AG08395 (cell line): ENCODE measurements around the gene GPR146.

Experiments
- DNase-seq: peaks from one replicate; pipeline ENCODE4 v3.0.0; 2012; ENCODE audit warnings: mixed read lengths, low spot score

Gene GPR146

GRCh38 chr7:1011297-1012003, 32.9 kb upstream of the GPR146 start:
- DNase-seq = no peak

- DNase-seq = no peak
These were observed 32.2 kb upstream of the GPR146 start for GRCh38 chr7:1012004-1012715.

- DNase-seq = no peak
These were observed 31.6 kb upstream of the GPR146 start for GRCh38 chr7:1012716-1013095.

- DNase-seq = no peak
These were observed 30.8 kb upstream of the GPR146 start for GRCh38 chr7:1013581-1013980.

- no peak for DNase-seq
These were observed 29.7 kb upstream of the GPR146 start for GRCh38 chr7:1014681-1015080.

GRCh38 chr7:1015196-1016121, 28.9 kb upstream of the GPR146 start:
- DNase-seq = no peak

GRCh38 chr7:1016577-1017531, 27.5 kb upstream of the GPR146 start:
- DNase-seq = no peak

GRCh38 chr7:1017586-1018333, 26.6 kb upstream of the GPR146 start:
- no peak for DNase-seq

GRCh38 chr7:1018334-1018695, 26.0 kb upstream of the GPR146 start:
- no peak for DNase-seq

- DNase-seq = no peak
These were observed 25.0 kb upstream of the GPR146 start for GRCh38 chr7:1019255-1019785.

- DNase-seq = no peak
These were observed 24.3 kb upstream of the GPR146 start for GRCh38 chr7:1019789-1020610.

- DNase-seq = no peak
These were observed 23.5 kb upstream of the GPR146 start for GRCh38 chr7:1020849-1021251.

GRCh38 chr7:1021366-1021765, 23.0 kb upstream of the GPR146 start:
- DNase-seq = no peak

GRCh38 chr7:1021931-1022330, 22.4 kb upstream of the GPR146 start:
- no peak for DNase-seq

GRCh38 chr7:1022356-1022755, 22.0 kb upstream of the GPR146 start:
- no peak for DNase-seq

- no peak for DNase-seq
These were observed 21.4 kb upstream of the GPR146 start for GRCh38 chr7:1022801-1023465.

- DNase-seq = no peak
These were observed 20.0 kb upstream of the GPR146 start for GRCh38 chr7:1024331-1024841.

GRCh38 chr7:1024876-1025742, 19.2 kb upstream of the GPR146 start:
- no peak for DNase-seq
